ENCODE data around the gene ZNF879.

ZNF879 gene

GRCh38 chr5:179060116-179061008 is 36.8 kb downstream of the ZNF879 start, which contains the start of gene ZNF354C:
TSS of gene ZNF354C (plus strand) at chr5:179060373. CDS start at chr5:179062069, 1,696 bp downstream.
- peak within 1 kb of the TSS; percentile 64 for H3K4me3 ChIP-seq (ENCODE audit: low read depth, low read length)
- peak; percentile 87 for DNase-seq
- H3K27me3 ChIP-seq (ENCODE audit: insufficient read depth, low read depth, severe bottlenecking): no peaks in the 10 kb centered on the region
- peaks cover 16% of the 10 kb centered on the region for H3K36me3 ChIP-seq
- peak within 1 kb of the TSS; percentile 87 for H3K27ac ChIP-seq
- TF ChIP-seq, protein P1, sequence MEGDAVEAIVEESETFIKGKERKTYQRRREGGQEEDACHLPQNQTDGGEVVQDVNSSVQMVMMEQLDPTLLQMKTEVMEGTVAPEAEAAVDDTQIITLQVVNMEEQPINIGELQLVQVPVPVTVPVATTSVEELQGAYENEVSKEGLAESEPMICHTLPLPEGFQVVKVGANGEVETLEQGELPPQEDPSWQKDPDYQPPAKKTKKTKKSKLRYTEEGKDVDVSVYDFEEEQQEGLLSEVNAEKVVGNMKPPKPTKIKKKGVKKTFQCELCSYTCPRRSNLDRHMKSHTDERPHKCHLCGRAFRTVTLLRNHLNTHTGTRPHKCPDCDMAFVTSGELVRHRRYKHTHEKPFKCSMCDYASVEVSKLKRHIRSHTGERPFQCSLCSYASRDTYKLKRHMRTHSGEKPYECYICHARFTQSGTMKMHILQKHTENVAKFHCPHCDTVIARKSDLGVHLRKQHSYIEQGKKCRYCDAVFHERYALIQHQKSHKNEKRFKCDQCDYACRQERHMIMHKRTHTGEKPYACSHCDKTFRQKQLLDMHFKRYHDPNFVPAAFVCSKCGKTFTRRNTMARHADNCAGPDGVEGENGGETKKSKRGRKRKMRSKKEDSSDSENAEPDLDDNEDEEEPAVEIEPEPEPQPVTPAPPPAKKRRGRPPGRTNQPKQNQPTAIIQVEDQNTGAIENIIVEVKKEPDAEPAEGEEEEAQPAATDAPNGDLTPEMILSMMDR (IDR thresholded peaks at IDR 0.05; ENCODE audit: low read depth, low read length): no peak
- H3K9me3 ChIP-seq (ENCODE audit: severe bottlenecking): no peaks in the 10 kb centered on the region

- Histone ChIP-seq H3K27me3 (ENCODE audit: insufficient read depth, low read depth, severe bottlenecking) (no peaks in the 10 kb centered on the region), H3K4me3 (ENCODE audit: low read depth, low read length) (peak overlapping the region; percentile 64), H3K9me3 (ENCODE audit: severe bottlenecking) (no peaks in the 10 kb centered on the region), H3K36me3 (peaks cover 21% of the 10 kb centered on the region), H3K27ac (no peak overlapping the region)
- DNase-seq: no peak
- TF ChIP-seq, protein P1 (IDR thresholded peaks at IDR 0.05; ENCODE audit: low read depth, low read length): no peak
Measured at GRCh38 chr5:179061025-179061424, 37.4 kb downstream of the ZNF879 start.

GRCh38 chr5:179065703-179066102 is 42.1 kb downstream of the ZNF879 start:
- Histone ChIP-seq H3K27ac (no peak overlapping the region), H3K27me3 (ENCODE audit: insufficient read depth, low read depth, severe bottlenecking) (no peaks in the 10 kb centered on the region), H3K9me3 (ENCODE audit: severe bottlenecking) (no peaks in the 10 kb centered on the region), H3K4me3 (ENCODE audit: low read depth, low read length) (no peak overlapping the region), H3K36me3 (peaks cover 35% of the 10 kb centered on the region)
- TF ChIP-seq, protein P1 (IDR thresholded peaks at IDR 0.05; ENCODE audit: low read depth, low read length): peak; percentile 11; the same call in 1 of the 2 replicates
- DNase-seq: no peak

DNA sequence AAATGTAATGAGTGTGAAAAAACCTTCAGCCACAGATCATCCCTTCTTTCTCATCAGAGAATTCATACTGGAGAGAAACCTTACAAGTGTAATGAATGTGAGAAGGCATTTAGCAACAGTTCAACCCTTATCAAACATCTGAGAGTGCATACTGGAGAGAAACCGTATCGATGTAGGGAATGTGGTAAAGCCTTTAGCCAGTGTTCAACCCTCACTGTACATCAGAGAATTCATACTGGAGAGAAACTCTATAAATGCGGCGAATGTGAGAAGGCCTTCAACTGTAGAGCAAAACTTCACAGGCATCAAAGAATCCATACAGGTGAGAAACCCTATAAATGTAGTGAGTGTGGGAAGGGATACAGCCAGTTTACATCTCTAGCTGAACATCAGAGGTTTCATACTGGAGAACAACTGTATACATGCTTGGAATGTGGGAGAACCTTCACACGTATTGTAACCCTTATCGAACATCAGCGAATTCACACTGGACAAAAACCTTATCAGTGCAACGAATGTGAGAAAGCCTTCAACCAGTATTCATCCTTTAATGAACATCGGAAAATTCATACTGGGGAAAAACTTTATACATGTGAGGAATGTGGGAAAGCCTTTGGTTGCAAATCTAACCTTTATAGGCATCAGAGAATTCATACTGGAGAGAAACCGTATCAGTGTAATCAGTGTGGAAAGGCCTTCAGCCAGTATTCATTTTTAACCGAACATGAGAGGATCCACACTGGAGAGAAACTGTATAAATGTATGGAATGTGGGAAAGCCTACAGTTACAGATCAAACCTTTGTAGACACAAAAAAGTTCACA is 55.8 kb downstream of the ZNF879 start:
- TF ChIP-seq, protein P1 (IDR thresholded peaks at IDR 0.05; ENCODE audit: low read depth, low read length): no peak
- no peak for DNase-seq
- H3K36me3 ChIP-seq: peaks cover 45% of the 10 kb centered on the region
- no peaks in the 10 kb centered on the region for H3K27me3 ChIP-seq (ENCODE audit: insufficient read depth, low read depth, severe bottlenecking)
- H3K27ac ChIP-seq: no peak overlapping the region
- peaks cover 11% of the 10 kb centered on the region for H3K9me3 ChIP-seq (ENCODE audit: severe bottlenecking)
- H3K4me3 ChIP-seq (ENCODE audit: low read depth, low read length): no peak overlapping the region

- no peak for DNase-seq
- TF ChIP-seq, protein P1 (IDR thresholded peaks at IDR 0.05; ENCODE audit: low read depth, low read length): no peak
- no peaks in the 10 kb centered on the region for H3K27me3 ChIP-seq (ENCODE audit: insufficient read depth, low read depth, severe bottlenecking)
- H3K9me3 ChIP-seq (ENCODE audit: severe bottlenecking): peaks cover 11% of the 10 kb centered on the region
- H3K27ac ChIP-seq: no peak overlapping the region
- H3K4me3 ChIP-seq (ENCODE audit: low read depth, low read length): no peak overlapping the region
- peaks cover 44% of the 10 kb centered on the region for H3K36me3 ChIP-seq
Measured at GRCh38 chr5:179080724-179081123, 57.1 kb downstream of the ZNF879 start.
